Measurements from ENCODE around the gene MND1. TPM values are rescaled to one million over a fixed set of nuclear protein-coding genes. Genes with fewer than 3 reads are reported as not detected.

Gene MND1
- total RNA-seq, 2 experiments from 2014 or later, result 59.4 to 101 TPM

GRCh38 chr4:153296040-153296823, 48.3 kb upstream of the MND1 start:
- no peak for DNase-seq (ENCODE audit: low spot score)
- no TSS peak for BruUV-seq (replicated peaks)
- Histone ChIP-seq H3K9me2 (ENCODE audit: insufficient read depth, low read length) (no peaks in the 10 kb centered on the region), H3K4me3 (ENCODE audit: low read depth, low read length, poor library complexity, severe bottlenecking) (no peak overlapping the region), H3K79me2 (ENCODE audit: insufficient read depth, low read depth, low read length) (no peaks in the 10 kb centered on the region), H3K4me2 (ENCODE audit: low read length) (no peak overlapping the region), H4K20me1 (ENCODE audit: insufficient read depth, low read length) (no peaks in the 10 kb centered on the region), H3K27ac (ENCODE audit: low read depth, low read length, poor library complexity, severe bottlenecking) (no peak overlapping the region), H2AFZ (ENCODE audit: low read length) (no peak overlapping the region), H3K4me1 (ENCODE audit: insufficient read depth, low read length, poor library complexity, severe bottlenecking) (no peaks in the 10 kb centered on the region), H3K36me3 (ENCODE audit: insufficient read depth, low read length) (no peaks in the 10 kb centered on the region), H3K9me3 (ENCODE audit: low read length) (no peaks in the 10 kb centered on the region)
- no peak for TF ChIP-seq EZH2phosphoT487 (IDR thresholded peaks at IDR 0.05; ENCODE audit: borderline replicate concordance, low read depth, low read length)
- TF ChIP-seq CTCF (conservative IDR thresholded peaks at IDR 0.05; ENCODE audit: low read length), result no peak
- ChIA-PET POLR2A (interaction anchor here (0.7 to 1.2 kb wide), 2 partner anchors 14 to 446 kb away, joined by 3 to 6 read pairs; no protein-coding TSS in a partner anchor), CTCF (ENCODE audit: unreplicated experiment) (no interaction called here)
- intact Hi-C loops (cut with micrococcal nuclease; ENCODE audit: unreplicated experiment), result no loop called here

GRCh38 chr4:153297116-153297515, 47.4 kb upstream of the MND1 start:
- ChIA-PET CTCF (ENCODE audit: unreplicated experiment) (no interaction called here), POLR2A (interaction anchor here (0.5 to 1.4 kb wide), 4 partner anchors 13 to 445 kb away, joined by 3 to 6 read pairs (median 4); no protein-coding TSS in a partner anchor)
- BruUV-seq (replicated peaks), result no TSS peak
- Histone ChIP-seq H3K36me3 (ENCODE audit: insufficient read depth, low read length) (no peaks in the 10 kb centered on the region), H3K9me3 (ENCODE audit: low read length) (0 out of 2 replicates have a peak, but pooled peaks cover 6% of the 10 kb centered on the region), H3K79me2 (ENCODE audit: insufficient read depth, low read depth, low read length) (no peaks in the 10 kb centered on the region), H4K20me1 (ENCODE audit: insufficient read depth, low read length) (no peaks in the 10 kb centered on the region), H3K9me2 (ENCODE audit: insufficient read depth, low read length) (no peaks in the 10 kb centered on the region), H3K27ac (ENCODE audit: low read depth, low read length, poor library complexity, severe bottlenecking) (no peak overlapping the region), H3K4me1 (ENCODE audit: insufficient read depth, low read length, poor library complexity, severe bottlenecking) (no peaks in the 10 kb centered on the region), H3K4me2 (ENCODE audit: low read length) (no peak overlapping the region), H2AFZ (ENCODE audit: low read length) (no peak overlapping the region), H3K4me3 (ENCODE audit: low read depth, low read length, poor library complexity, severe bottlenecking) (no peak overlapping the region)
- TF ChIP-seq EZH2phosphoT487 (IDR thresholded peaks at IDR 0.05; ENCODE audit: borderline replicate concordance, low read depth, low read length) (no peak), CTCF (conservative IDR thresholded peaks at IDR 0.05; ENCODE audit: low read length) (no peak)
- intact Hi-C loops (cut with micrococcal nuclease; ENCODE audit: unreplicated experiment), result no loop called here
- DNase-seq (ENCODE audit: low spot score), result no peak

GRCh38 chr4:153310793-153311192, 33.7 kb upstream of the MND1 start:
- H3K27ac ChIP-seq (ENCODE audit: low read depth, low read length, poor library complexity, severe bottlenecking), result no peak overlapping the region
- no peak overlapping the region for H2AFZ ChIP-seq (ENCODE audit: low read length)
- BruUV-seq (replicated peaks), result no TSS peak
- H3K4me1 ChIP-seq (ENCODE audit: insufficient read depth, low read length, poor library complexity, severe bottlenecking), result no peaks in the 10 kb centered on the region
- no peaks in the 10 kb centered on the region for H3K79me2 ChIP-seq (ENCODE audit: insufficient read depth, low read depth, low read length)
- TF ChIP-seq CTCF (conservative IDR thresholded peaks at IDR 0.05; ENCODE audit: low read length), result no peak
- TF ChIP-seq EZH2phosphoT487 (IDR thresholded peaks at IDR 0.05; ENCODE audit: borderline replicate concordance, low read depth, low read length), result no peak
- intact Hi-C loops (cut with micrococcal nuclease; ENCODE audit: unreplicated experiment), result no loop called here
- no peaks in the 10 kb centered on the region for H4K20me1 ChIP-seq (ENCODE audit: insufficient read depth, low read length)
- no peak overlapping the region for H3K4me3 ChIP-seq (ENCODE audit: low read depth, low read length, poor library complexity, severe bottlenecking)
- DNase-seq (ENCODE audit: low spot score), result no peak
- no peaks in the 10 kb centered on the region for H3K36me3 ChIP-seq (ENCODE audit: insufficient read depth, low read length)
- H3K9me3 ChIP-seq (ENCODE audit: low read length), result no peaks in the 10 kb centered on the region
- ChIA-PET CTCF (ENCODE audit: unreplicated experiment) (no interaction called here), POLR2A (interaction anchor here (0.6 to 1.0 kb wide), 3 partner anchors 14 to 285 kb away, joined by 3 to 6 read pairs (median 3); no protein-coding TSS in a partner anchor)
- H3K4me2 ChIP-seq (ENCODE audit: low read length), result no peak overlapping the region
- H3K9me2 ChIP-seq (ENCODE audit: insufficient read depth, low read length), result no peaks in the 10 kb centered on the region

Data from OCI-LY7 (cell line).